HCT116 (cell line): Measurements from ENCODE around the gene BAHCC1. TPM values are rescaled to one million over a fixed set of nuclear protein-coding genes. Genes with fewer than 3 reads are reported as not detected.

Experiments
- ATAC-seq: fragments of 200-7000 bp; cut with Tn5 transposase; 2 replicates; pipeline ENCODE4 v1.9.1; 2020; ENCODE audit warnings: mild to moderate bottlenecking, moderate library complexity
- BruUV-seq: library from RNA; stranded (reverse); fragments of 400-500 nt; replicated peaks from 2 replicates; lab custom pipeline; 2021; lab: Mats Ljungman, UMichigan
- CTCF ChIA-PET: fragments of 300-600 bp; sonication (Branson Sonifier 250); formaldehyde crosslinking; loops from one replicate; lab custom pipeline; 2021; ENCODE audit warnings: antibody characterized with exemption; lab: Charles Lee
- POLR2A ChIA-PET: fragments of 300-600, 350-600 bp; sonication (Branson Sonifier 250); formaldehyde crosslinking; loops from one replicate; lab custom pipeline; 2021; ENCODE audit warnings: antibody characterized with exemption; lab: Charles Lee
- RAD21 ChIA-PET, 2 experiments: fragments of 300-600 bp; sonication (Branson Sonifier 250); formaldehyde crosslinking; loops; one replicate each; lab custom pipeline; 2023; ENCODE audit warnings: low total read pairs in 2 of 2; ENCODE audit not compliant: uncharacterized antibody in 2 of 2, unreplicated experiment in 2 of 2, low non-redundant PET in 1 of 2; lab: Charles Lee
- DNase-seq: peaks from one replicate; pipeline ENCODE4 v3.0.0-alpha.2; 2010; ENCODE audit warnings: low read depth, low spot score
- H2AFZ ChIP-seq: fragments of 200-600 bp; shearing (Covaris generic), sonication (generic); 2 replicates; pipeline ENCODE4 v1.6.1; 2017; ENCODE audit warnings: low read depth, mixed run types, mixed read lengths, antibody characterized with exemption, low read length; ENCODE audit not compliant: poor library complexity, severe bottlenecking
- H3K27ac ChIP-seq: 2 replicates; pipeline ENCODE4 v1.5.1; 2012; ENCODE audit warnings: low read depth, low read length
- H3K27me3 ChIP-seq: fragments of 200-600 bp; sonication (generic); 2 replicates; pipeline ENCODE4 v1.6.1; 2016; ENCODE audit warnings: mixed run types, low read length, mixed read lengths; ENCODE audit not compliant: insufficient read depth
- H3K36me3 ChIP-seq, 2 experiments: fragments of 200-500 bp in 1 of 2; fragments of 200-600 bp in 1 of 2; sonication (Bioruptor generic) in 1 of 2; sonication (generic) in 1 of 2; 2 replicates each; pipeline versions ENCODE4 v1.5.1 to v1.6.1; 2014 to 2016; ENCODE audit warnings: low read length in 2 of 2, inconsistent platforms in 1 of 2, mixed read lengths in 1 of 2, mixed run types in 1 of 2; ENCODE audit not compliant: insufficient read depth in 2 of 2, control insufficient read depth in 1 of 2
- H3K4me1 ChIP-seq, 2 experiments: fragments of 200-600 bp in 1 of 2; sonication (generic) in 1 of 2; 2 replicates each; pipeline versions ENCODE4 v1.5.1 to v1.6.1; 2012 to 2017; ENCODE audit warnings: low read length in 2 of 2, inconsistent platforms in 1 of 2, mild to moderate bottlenecking in 1 of 2, mixed read lengths in 1 of 2, mixed run types in 1 of 2, moderate library complexity in 1 of 2; ENCODE audit not compliant: insufficient read depth in 2 of 2, control insufficient read depth in 1 of 2
- H3K4me2 ChIP-seq: fragments of 200-600 bp; sonication (generic); 2 replicates; pipeline ENCODE4 v1.6.1; 2017; ENCODE audit warnings: mixed run types, low read length, mixed read lengths
- H3K4me3 ChIP-seq, 2 experiments: fragments of 200-600 bp in 1 of 2; sonication (generic) in 1 of 2; replicated peaks in 1 of 2; 2 replicates each; pipeline ENCODE4 v1.5.1; 2011 to 2016; ENCODE audit warnings: low read length in 2 of 2, control low read depth in 1 of 2, low read depth in 1 of 2, mild to moderate bottlenecking in 1 of 2, mixed read lengths in 1 of 2, mixed run types in 1 of 2
- H3K79me2 ChIP-seq: fragments of 200-600 bp; sonication (generic); 2 replicates; pipeline ENCODE4 v1.6.1; 2017; ENCODE audit warnings: mild to moderate bottlenecking, mixed run types, low read length, moderate library complexity, mixed read lengths; ENCODE audit not compliant: insufficient read depth
- H3K9ac ChIP-seq: fragments of 200-600 bp; sonication (generic); 2 replicates; pipeline ENCODE4 v1.6.1; 2016; ENCODE audit warnings: low read length, mixed read lengths
- H3K9me2 ChIP-seq: fragments of 200-600 bp; sonication (generic), shearing (Covaris generic); 2 replicates; pipeline ENCODE4 v1.6.1; 2017; ENCODE audit warnings: mixed run types, mild to moderate bottlenecking, moderate library complexity; ENCODE audit not compliant: insufficient read depth
- H3K9me3 ChIP-seq, 2 experiments: fragments of 200-500 bp in 1 of 2; fragments of 200-600 bp in 1 of 2; sonication (Bioruptor generic) in 1 of 2; sonication (generic) in 1 of 2; 2 replicates each; pipeline ENCODE4 v1.6.1; 2014 to 2017; ENCODE audit warnings: low read length in 2 of 2, mixed read lengths in 2 of 2, inconsistent platforms in 1 of 2, low read depth in 1 of 2, mild to moderate bottlenecking in 1 of 2, mixed run types in 1 of 2, moderate library complexity in 1 of 2; ENCODE audit not compliant: control insufficient read depth in 1 of 2, insufficient read depth in 1 of 2
- H4K20me1 ChIP-seq: fragments of 200-600 bp; sonication (generic), shearing (Covaris generic); 2 replicates; pipeline ENCODE4 v1.6.1; 2017; ENCODE audit warnings: mixed run types, mild to moderate bottlenecking, moderate library complexity; ENCODE audit not compliant: insufficient read depth
- CBX3 ChIP-seq: IDR thresholded peaks from 2 replicates; pipeline ENCODE4 v1.6.1; 2012; ENCODE audit warnings: low read depth
- EGR1 ChIP-seq: IDR thresholded peaks from 2 replicates; pipeline ENCODE4 v1.6.1; 2012; ENCODE audit warnings: low read depth
- EZH2 ChIP-seq: fragments of 200-600 bp; sonication (generic); IDR thresholded peaks from 2 replicates; pipeline ENCODE4 v1.6.1; 2017; ENCODE audit warnings: antibody characterized with exemption, mixed run types
- MAX ChIP-seq: IDR thresholded peaks from 2 replicates; pipeline ENCODE4 v1.6.1; 2012
- SIN3A ChIP-seq: IDR thresholded peaks from 2 replicates; pipeline ENCODE4 v1.6.1; 2012; ENCODE audit warnings: low read depth
- SP1 ChIP-seq: IDR thresholded peaks from 2 replicates; pipeline ENCODE4 v1.6.1; 2012; ENCODE audit warnings: low read depth
- SRF ChIP-seq: IDR thresholded peaks from 2 replicates; pipeline ENCODE4 v1.6.1; 2012; ENCODE audit warnings: low read depth
- ZBTB33 ChIP-seq: IDR thresholded peaks from 2 replicates; pipeline ENCODE4 v1.6.1; 2011; ENCODE audit warnings: mild to moderate bottlenecking, low read length, moderate library complexity; ENCODE audit not compliant: insufficient replicate concordance; ENCODE audit errors: extremely low read depth
- ZNF274 ChIP-seq: fragments of 200-500 bp; sonication (Bioruptor generic); IDR thresholded peaks from 2 replicates; pipeline ENCODE4 v1.6.1; 2014; ENCODE audit warnings: mild to moderate bottlenecking, low read depth, low read length, inconsistent platforms
- intact Hi-C: fragments of 100-400 bp; cut with micrococcal nuclease; formaldehyde crosslinking; loops from 2 replicates; pipeline ENCODE4 v1.10.0; 2022
- total RNA-seq: library from RNA; stranded (reverse); gene quantifications from one replicate; pipeline ENCODE4 v1.2.1, GENCODE V29; 2021; ENCODE audit not compliant: unreplicated experiment

The BAHCC1 gene
- total RNA-seq, 1 experiment from 2014 or later, result 45.2 TPM

- H3K4me2 ChIP-seq, result no peak overlapping the region
- RAD21 ChIA-PET, result no interaction called here
- no TSS peak for BruUV-seq
- H2AFZ ChIP-seq, result no peak overlapping the region
- H3K27ac ChIP-seq, result no peak overlapping the region
- ATAC-seq, result no peak
- intact Hi-C loops, result loop anchor here (5.0 kb wide), 1 partner anchor 164 kb away; no protein-coding TSS in a partner anchor
- H3K4me3 ChIP-seq, result no peak overlapping the region
- H3K9ac ChIP-seq, result no peak overlapping the region
- no peaks in the 10 kb centered on the region for H3K27me3 ChIP-seq
- POLR2A ChIA-PET, result interaction anchor here (1.2 kb wide), 2 partner anchors 21 to 98 kb away, joined by 3 read pairs; partner anchors contain the start of gene BAHCC1
- CTCF ChIA-PET, result interaction anchor here (1.7 kb wide), 1 partner anchor 111 kb away, joined by 3 read pairs; no protein-coding TSS in a partner anchor
- no peaks in the 10 kb centered on the region for H3K36me3 ChIP-seq
- no peaks in the 10 kb centered on the region for H3K79me2 ChIP-seq
- H3K9me3 ChIP-seq, result no peaks in the 10 kb centered on the region
- H3K4me1 ChIP-seq, result peaks cover under 1 to 12% of the 10 kb centered on the region in 2 experiments; a peak in 3 of 4 replicates
- H3K9me2 ChIP-seq, result no peaks in the 10 kb centered on the region
- TF ChIP-seq EZH2 (no peak), ZNF274 (no peak), ZBTB33 (no peak), CBX3 (no peak), MAX (no peak), SP1 (no peak), SIN3A (no peak), EGR1 (no peak), SRF (no peak)
- H4K20me1 ChIP-seq, result no peaks in the 10 kb centered on the region
- DNase-seq, result no peak
Measured at GRCh38 chr17:81373536-81374160, 21.6 kb upstream of the BAHCC1 start.
